GM08714 (cell line): ENCODE measurements around the gene PDGFD.

ENCODE experiments used
- H3K4me3 ChIP-seq: fragments of 200-500 bp; sonication (Bioruptor generic); 2 replicates; pipeline ENCODE4 v1.5.1; 2014; ENCODE audit warnings: mild to moderate bottlenecking, low read length, inconsistent platforms
- ZNF274 ChIP-seq: IDR thresholded peaks from 2 replicates; pipeline ENCODE4 v1.6.1; 2012; ENCODE audit warnings: mild to moderate bottlenecking, low read depth, low read length

PDGFD gene

DNA sequence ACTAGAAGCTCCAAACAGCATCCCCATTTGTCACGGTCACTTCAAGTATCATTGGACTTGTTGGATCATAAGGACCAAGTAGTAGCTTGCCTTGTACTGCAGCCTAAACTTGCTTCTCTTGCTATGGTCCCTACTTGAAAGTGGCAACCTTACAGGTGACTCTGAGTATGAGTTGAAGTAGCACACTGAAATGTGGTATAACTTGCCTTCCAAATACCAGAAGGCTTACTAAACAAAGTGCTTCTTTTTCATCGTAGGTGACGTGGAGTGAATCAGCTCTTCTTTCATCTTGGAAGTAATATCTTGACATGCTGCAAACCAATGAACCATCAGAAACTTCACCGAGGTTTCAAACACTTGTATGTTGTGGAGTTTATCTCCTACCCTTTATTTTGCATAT lies 296.5 kb downstream of the PDGFD start:
- TF ChIP-seq ZNF274 = no peak
- H3K4me3 ChIP-seq = no peak overlapping the region

GRCh38 chr11:103863497-103863896 lies 300.4 kb downstream of the PDGFD start:
- TF ChIP-seq ZNF274 = no peak
- no peak overlapping the region for H3K4me3 ChIP-seq

- no peak overlapping the region for H3K4me3 ChIP-seq
Measured at GRCh38 chr11:103862802-103863174, 301.2 kb downstream of the PDGFD start.

DNA sequence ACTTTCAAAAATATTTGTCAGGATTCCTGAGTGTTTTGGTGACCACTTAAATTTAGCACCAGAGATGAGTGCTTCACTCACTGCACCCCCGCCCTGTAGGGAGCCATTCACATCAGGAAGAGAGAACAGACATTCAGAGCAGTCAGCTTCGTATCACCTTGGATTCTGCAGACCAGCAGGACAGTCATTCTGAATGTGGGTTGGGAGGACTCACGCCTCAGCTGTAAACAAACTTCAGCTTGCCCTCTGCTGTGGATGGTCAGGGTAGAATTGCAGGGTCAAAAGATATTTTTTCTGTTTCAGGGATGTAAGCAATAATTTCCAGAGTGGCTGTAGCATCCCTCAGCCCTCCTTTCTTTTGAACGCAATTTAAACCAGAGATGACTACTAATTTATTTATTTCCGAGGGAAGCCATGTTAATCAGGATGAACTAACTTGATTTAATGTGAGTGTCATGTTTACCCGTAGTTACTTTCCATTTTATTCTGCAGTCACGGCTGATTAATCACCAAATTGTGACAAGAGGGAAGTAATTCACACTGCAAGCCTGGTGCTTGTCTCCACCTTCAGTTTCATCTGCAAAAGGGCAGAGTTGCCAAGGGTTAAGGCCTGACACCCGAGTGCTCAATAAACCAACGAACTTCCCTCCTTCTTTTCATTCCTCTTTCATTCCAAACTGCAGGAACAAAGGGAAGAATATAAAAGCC lies 301.7 kb downstream of the PDGFD start:
- TF ChIP-seq ZNF274 = no peak
- no peak overlapping the region for H3K4me3 ChIP-seq

More at GRCh38 chr11:103862802-103863174, 301.2 kb downstream of the PDGFD start:
- TF ChIP-seq ZNF274 = no peak
